GM18861 (cell line): ENCODE results near the gene HMOX1.
"Not testable (repeated sequence)": the region's sequence is repeated elsewhere in the genome, so short reads cannot be mapped to it uniquely, and the experiment has no call there.

Experiments
- ATAC-seq: cut with Tn5 transposase; IDR thresholded peaks from one replicate; pipeline ENCODE4 v1.9.1; 2021; ENCODE audit not compliant: unreplicated experiment

HMOX1 gene

GRCh38 chr22:35431483-35432227 is 50.8 kb downstream of the HMOX1 start:
- ATAC-seq: no peak

GRCh38 chr22:35432228-35432905 is 51.5 kb downstream of the HMOX1 start:
- ATAC-seq: no peak

- no peak for ATAC-seq
Observed at GRCh38 chr22:35434061-35434710, 53.3 kb downstream of the HMOX1 start.

GRCh38 chr22:35435201-35435740 is 54.4 kb downstream of the HMOX1 start:
- no peak for ATAC-seq

- no peak for ATAC-seq
Observed at GRCh38 chr22:35436421-35436820, 55.5 kb downstream of the HMOX1 start.

- no peak for ATAC-seq
Observed at GRCh38 chr22:35437049-35437448, 56.2 kb downstream of the HMOX1 start.

- ATAC-seq: not testable (repeated sequence)
Observed at GRCh38 chr22:35438673-35439364, 57.9 kb downstream of the HMOX1 start.

- no peak for ATAC-seq
Observed at GRCh38 chr22:35439365-35439717, 58.4 kb downstream of the HMOX1 start.

- ATAC-seq: no peak
Observed at GRCh38 chr22:35440129-35440528, 59.2 kb downstream of the HMOX1 start.

- no peak for ATAC-seq
Observed at GRCh38 chr22:35441489-35442100, 60.7 kb downstream of the HMOX1 start.

GRCh38 chr22:35442471-35442870 is 61.6 kb downstream of the HMOX1 start:
- no peak for ATAC-seq

- no peak for ATAC-seq
Observed at GRCh38 chr22:35443338-35443737, 62.4 kb downstream of the HMOX1 start.
